ENCODE results near the gene LGALS7B.
"Not testable (repeated sequence)": the region's sequence is repeated elsewhere in the genome, so short reads cannot be mapped to it uniquely, and the experiment has no call there.

LGALS7B gene

GRCh38 chr19:38744874-38745273 lies 44.1 kb upstream of the LGALS7B start:
- Histone ChIP-seq H3K36me3 (ENCODE audit: control insufficient read depth in 2 of 2, insufficient read depth in 2 of 2, low read length in 2 of 2) (no peaks in the 10 kb centered on the region), H3K9ac (ENCODE audit: low read depth in 1 of 2, low read length in 2 of 2) (no peak overlapping the region), H3K4me3 (ENCODE audit: low read length in 2 of 2) (no peak overlapping the region), H3K4me1 (ENCODE audit: control insufficient read depth in 2 of 2, insufficient read depth in 2 of 2, low read length in 2 of 2) (no peaks in the 10 kb centered on the region), H3K27me3 (ENCODE audit: control insufficient read depth in 2 of 2, insufficient read depth in 2 of 2, low read length in 2 of 2) (no peaks in the 10 kb centered on the region), H3K27ac (ENCODE audit: low read depth in 2 of 2, low read length in 2 of 2) (no peak overlapping the region), H3K9me3 (ENCODE audit: control insufficient read depth in 2 of 2, low read length in 2 of 2) (no peaks in the 10 kb centered on the region)

- Histone ChIP-seq H3K27ac (ENCODE audit: low read depth in 2 of 2, low read length in 2 of 2) (no peak overlapping the region), H3K9ac (ENCODE audit: low read depth in 1 of 2, low read length in 2 of 2) (no peak overlapping the region), H3K9me3 (ENCODE audit: control insufficient read depth in 2 of 2, low read length in 2 of 2) (no peaks in the 10 kb centered on the region), H3K4me1 (ENCODE audit: control insufficient read depth in 2 of 2, insufficient read depth in 2 of 2, low read length in 2 of 2) (no peaks in the 10 kb centered on the region), H3K36me3 (ENCODE audit: control insufficient read depth in 2 of 2, insufficient read depth in 2 of 2, low read length in 2 of 2) (no peaks in the 10 kb centered on the region), H3K4me3 (ENCODE audit: low read length in 2 of 2) (no peak overlapping the region), H3K27me3 (ENCODE audit: control insufficient read depth in 2 of 2, insufficient read depth in 2 of 2, low read length in 2 of 2) (no peaks in the 10 kb centered on the region)
Measured at GRCh38 chr19:38745316-38745715, 43.7 kb upstream of the LGALS7B start.

DNA sequence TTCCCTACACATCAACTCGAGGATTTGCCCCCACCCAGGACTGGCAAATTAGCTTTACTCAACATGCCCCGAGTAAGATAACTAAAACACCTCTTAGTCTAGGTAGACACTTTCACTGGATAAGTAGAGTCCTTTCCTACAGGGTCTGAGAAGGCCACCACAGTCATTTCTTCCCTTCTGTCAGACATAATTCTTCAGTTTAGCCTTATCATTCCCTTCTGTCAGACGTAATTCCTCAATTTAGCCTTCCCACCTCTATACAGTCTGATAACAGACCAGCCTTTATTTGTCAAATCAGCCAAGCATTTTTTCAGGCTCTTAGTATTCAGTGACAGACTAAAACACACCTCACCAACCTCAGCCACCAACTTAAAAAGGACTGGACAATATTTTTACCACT lies 35.2 kb upstream of the LGALS7B start:
- not testable (repeated sequence) for H3K4me3 ChIP-seq (ENCODE audit: low read length in 2 of 2); H3K36me3 ChIP-seq (ENCODE audit: control insufficient read depth in 2 of 2, insufficient read depth in 2 of 2, low read length in 2 of 2); H3K27me3 ChIP-seq (ENCODE audit: control insufficient read depth in 2 of 2, insufficient read depth in 2 of 2, low read length in 2 of 2); H3K27ac ChIP-seq (ENCODE audit: low read depth in 2 of 2, low read length in 2 of 2); H3K4me1 ChIP-seq (ENCODE audit: control insufficient read depth in 2 of 2, insufficient read depth in 2 of 2, low read length in 2 of 2); H3K9ac ChIP-seq (ENCODE audit: low read depth in 1 of 2, low read length in 2 of 2); H3K9me3 ChIP-seq (ENCODE audit: control insufficient read depth in 2 of 2, low read length in 2 of 2)

- not testable (repeated sequence) for H3K9ac ChIP-seq (ENCODE audit: low read depth in 1 of 2, low read length in 2 of 2); H3K36me3 ChIP-seq (ENCODE audit: control insufficient read depth in 2 of 2, insufficient read depth in 2 of 2, low read length in 2 of 2); H3K27ac ChIP-seq (ENCODE audit: low read depth in 2 of 2, low read length in 2 of 2); H3K27me3 ChIP-seq (ENCODE audit: control insufficient read depth in 2 of 2, insufficient read depth in 2 of 2, low read length in 2 of 2); H3K4me1 ChIP-seq (ENCODE audit: control insufficient read depth in 2 of 2, insufficient read depth in 2 of 2, low read length in 2 of 2); H3K9me3 ChIP-seq (ENCODE audit: control insufficient read depth in 2 of 2, low read length in 2 of 2); H3K4me3 ChIP-seq (ENCODE audit: low read length in 2 of 2)
Measured at GRCh38 chr19:38754196-38754595, 34.8 kb upstream of the LGALS7B start.

DNA sequence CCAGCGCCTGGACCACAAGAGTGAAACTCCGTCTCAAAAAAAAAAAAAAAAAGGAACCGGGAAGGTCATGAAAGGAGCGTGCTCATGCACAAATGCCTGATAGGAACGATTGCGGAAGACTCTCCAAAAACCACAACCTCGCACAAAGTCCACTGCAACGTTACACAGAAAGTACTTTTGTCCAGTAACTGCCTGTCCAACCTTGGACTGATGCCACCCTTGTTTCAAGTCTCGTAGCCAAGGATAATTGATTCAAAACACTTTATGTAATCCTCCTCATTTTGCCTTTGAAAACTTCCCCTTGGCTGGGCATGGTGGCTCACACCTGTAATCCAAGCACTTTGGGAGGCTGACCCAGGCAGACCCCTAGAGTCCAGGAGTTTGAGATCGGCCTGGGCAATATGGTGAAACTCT lies 29.4 kb upstream of the LGALS7B start:
- Histone ChIP-seq H3K4me3 (ENCODE audit: low read length in 2 of 2) (peak overlapping the region in 1 of 2 donors; percentile 9), H3K9me3 (ENCODE audit: control insufficient read depth in 2 of 2, low read length in 2 of 2) (no peaks in the 10 kb centered on the region), H3K36me3 (ENCODE audit: control insufficient read depth in 2 of 2, insufficient read depth in 2 of 2, low read length in 2 of 2) (no peaks in the 10 kb centered on the region), H3K4me1 (ENCODE audit: control insufficient read depth in 2 of 2, insufficient read depth in 2 of 2, low read length in 2 of 2) (peaks cover 0 to 5% of the 10 kb centered on the region in 2 donors), H3K27ac (ENCODE audit: low read depth in 2 of 2, low read length in 2 of 2) (peak overlapping the region; percentile 59 to 69), H3K27me3 (ENCODE audit: control insufficient read depth in 2 of 2, insufficient read depth in 2 of 2, low read length in 2 of 2) (no peaks in the 10 kb centered on the region), H3K9ac (ENCODE audit: low read depth in 1 of 2, low read length in 2 of 2) (peak overlapping the region in 1 of 2 donors; percentile 12)

GRCh38 chr19:38760805-38761517 lies 28.0 kb upstream of the LGALS7B start:
- not testable (repeated sequence) for H3K27me3 ChIP-seq (ENCODE audit: control insufficient read depth in 2 of 2, insufficient read depth in 2 of 2, low read length in 2 of 2); H3K36me3 ChIP-seq (ENCODE audit: control insufficient read depth in 2 of 2, insufficient read depth in 2 of 2, low read length in 2 of 2); H3K9ac ChIP-seq (ENCODE audit: low read depth in 1 of 2, low read length in 2 of 2); H3K9me3 ChIP-seq (ENCODE audit: control insufficient read depth in 2 of 2, low read length in 2 of 2); H3K4me3 ChIP-seq (ENCODE audit: low read length in 2 of 2); H3K27ac ChIP-seq (ENCODE audit: low read depth in 2 of 2, low read length in 2 of 2); H3K4me1 ChIP-seq (ENCODE audit: control insufficient read depth in 2 of 2, insufficient read depth in 2 of 2, low read length in 2 of 2)

GRCh38 chr19:38761884-38762389 lies 27.1 kb upstream of the LGALS7B start:
- H3K9ac ChIP-seq (ENCODE audit: low read depth in 1 of 2, low read length in 2 of 2); H3K27me3 ChIP-seq (ENCODE audit: control insufficient read depth in 2 of 2, insufficient read depth in 2 of 2, low read length in 2 of 2); H3K9me3 ChIP-seq (ENCODE audit: control insufficient read depth in 2 of 2, low read length in 2 of 2); H3K4me3 ChIP-seq (ENCODE audit: low read length in 2 of 2); H3K36me3 ChIP-seq (ENCODE audit: control insufficient read depth in 2 of 2, insufficient read depth in 2 of 2, low read length in 2 of 2); H3K4me1 ChIP-seq (ENCODE audit: control insufficient read depth in 2 of 2, insufficient read depth in 2 of 2, low read length in 2 of 2); H3K27ac ChIP-seq (ENCODE audit: low read depth in 2 of 2, low read length in 2 of 2): not testable (repeated sequence)

DNA sequence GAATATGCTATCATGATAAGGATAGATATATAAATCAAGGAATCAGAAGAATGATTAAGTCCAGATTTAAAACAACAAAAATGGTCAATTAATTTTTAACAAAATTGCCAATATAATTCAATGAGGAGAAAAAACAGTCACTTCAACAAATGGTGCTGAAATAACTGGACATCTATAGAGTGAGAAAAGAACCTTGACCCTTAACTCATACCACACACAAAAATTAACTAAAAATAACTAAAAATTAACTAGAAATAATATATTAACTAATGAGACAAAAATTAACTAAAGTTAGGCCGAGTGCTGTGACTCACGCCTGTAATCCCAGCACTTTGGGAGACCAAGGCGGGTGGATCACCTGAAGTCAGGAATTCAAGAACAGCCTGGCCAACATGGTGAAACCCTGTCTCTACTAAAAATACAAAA lies 25.2 kb upstream of the LGALS7B start:
- Histone ChIP-seq H3K4me3 (ENCODE audit: low read length in 2 of 2) (no peak overlapping the region), H3K36me3 (ENCODE audit: control insufficient read depth in 2 of 2, insufficient read depth in 2 of 2, low read length in 2 of 2) (no peaks in the 10 kb centered on the region), H3K4me1 (ENCODE audit: control insufficient read depth in 2 of 2, insufficient read depth in 2 of 2, low read length in 2 of 2) (peaks cover 0 to 5% of the 10 kb centered on the region in 2 donors), H3K27me3 (ENCODE audit: control insufficient read depth in 2 of 2, insufficient read depth in 2 of 2, low read length in 2 of 2) (no peaks in the 10 kb centered on the region), H3K9ac (ENCODE audit: low read depth in 1 of 2, low read length in 2 of 2) (no peak overlapping the region), H3K27ac (ENCODE audit: low read depth in 2 of 2, low read length in 2 of 2) (no peak overlapping the region), H3K9me3 (ENCODE audit: control insufficient read depth in 2 of 2, low read length in 2 of 2) (no peaks in the 10 kb centered on the region)

- H3K9ac ChIP-seq (ENCODE audit: low read depth in 1 of 2, low read length in 2 of 2): no peak overlapping the region
- no peak overlapping the region for H3K4me3 ChIP-seq (ENCODE audit: low read length in 2 of 2)
- H3K27ac ChIP-seq (ENCODE audit: low read depth in 2 of 2, low read length in 2 of 2): no peak overlapping the region
- H3K27me3 ChIP-seq (ENCODE audit: control insufficient read depth in 2 of 2, insufficient read depth in 2 of 2, low read length in 2 of 2): no peaks in the 10 kb centered on the region
- no peaks in the 10 kb centered on the region for H3K9me3 ChIP-seq (ENCODE audit: control insufficient read depth in 2 of 2, low read length in 2 of 2)
- peaks cover 2 to 4% of the 10 kb centered on the region in 2 donors for H3K4me1 ChIP-seq (ENCODE audit: control insufficient read depth in 2 of 2, insufficient read depth in 2 of 2, low read length in 2 of 2)
- H3K36me3 ChIP-seq (ENCODE audit: control insufficient read depth in 2 of 2, insufficient read depth in 2 of 2, low read length in 2 of 2): no peaks in the 10 kb centered on the region
Measured at GRCh38 chr19:38765214-38765613, 23.8 kb upstream of the LGALS7B start.

- Histone ChIP-seq H3K9ac (ENCODE audit: low read depth in 1 of 2, low read length in 2 of 2) (no peak overlapping the region), H3K27ac (ENCODE audit: low read depth in 2 of 2, low read length in 2 of 2) (no peak overlapping the region), H3K4me1 (ENCODE audit: control insufficient read depth in 2 of 2, insufficient read depth in 2 of 2, low read length in 2 of 2) (peaks cover 2 to 4% of the 10 kb centered on the region in 2 donors), H3K27me3 (ENCODE audit: control insufficient read depth in 2 of 2, insufficient read depth in 2 of 2, low read length in 2 of 2) (no peaks in the 10 kb centered on the region), H3K9me3 (ENCODE audit: control insufficient read depth in 2 of 2, low read length in 2 of 2) (no peaks in the 10 kb centered on the region), H3K4me3 (ENCODE audit: low read length in 2 of 2) (no peak overlapping the region), H3K36me3 (ENCODE audit: control insufficient read depth in 2 of 2, insufficient read depth in 2 of 2, low read length in 2 of 2) (no peaks in the 10 kb centered on the region)
Measured at GRCh38 chr19:38766276-38767047, 22.5 kb upstream of the LGALS7B start.
